ENCODE data around the gene PTK7. TPM values are rescaled to one million over a fixed set of nuclear protein-coding genes. Genes with fewer than 3 reads are reported as not detected.

PTK7 gene
- 35.0 TPM for polyA plus RNA-seq (2013)

GRCh38 chr6:43075670-43076463 is at the start of gene PTK7:
PTK7 (plus strand) TSS chr6:43076314; CDS start chr6:43076489, 175 bp downstream.
- 6% methylated on average over 36 of the region's 60 CpGs for WGBS (ENCODE audit: insufficient coverage)
- CTCF ChIA-PET, result interaction anchor here (1.1 to 2.8 kb wide), 6 partner anchors 12 to 68 kb away, joined by 3 to 15 read pairs (median 4); no protein-coding TSS in a partner anchor
- DNase-seq, result peak; percentile 59 to 82 (median 75)
- peaks cover 3 to 13% (median 11%) of the 10 kb centered on the region in 4 experiments for H3K36me3 ChIP-seq (ENCODE audit: control insufficient read depth in 4 of 4, insufficient read depth in 4 of 4, low read length in 3 of 4)
- H3K9me3 ChIP-seq (ENCODE audit: control extremely low read depth in 1 of 5, control insufficient read depth in 4 of 5, insufficient read depth in 2 of 5, low read depth in 1 of 5, low read length in 4 of 5), result no peaks in the 10 kb centered on the region
- peaks cover 0 to 25% (median 20%) of the 10 kb centered on the region in 4 experiments for H3K4me1 ChIP-seq (ENCODE audit: control extremely low read depth in 1 of 4, control insufficient read depth in 4 of 4, insufficient read depth in 4 of 4, low read length in 3 of 4)
- peak within 1 kb of the TSS; percentile 81 to 94 (median 90) for H3K4me3 ChIP-seq (ENCODE audit: control insufficient read depth in 1 of 7, extremely low read depth in 1 of 7, insufficient read depth in 4 of 7, low read depth in 2 of 7, low read length in 6 of 7)
- peak within 1 kb of the TSS in 1 of 2 experiments; percentile 71 for H3K27ac ChIP-seq (ENCODE audit: insufficient read depth in 1 of 2, low read depth in 1 of 2, low read length in 2 of 2, poor library complexity in 1 of 2, severe bottlenecking in 2 of 2)
- POLR2A ChIA-PET, result interaction anchor here (0.5 kb wide), 1 partner anchor 44 kb away, joined by 3 read pairs; no protein-coding TSS in a partner anchor
- no peaks in the 10 kb centered on the region for H3K27me3 ChIP-seq (replicated peaks in 2 of 5; ENCODE audit: control insufficient read depth in 4 of 5, insufficient read depth in 5 of 5, low read length in 4 of 5)

DNA sequence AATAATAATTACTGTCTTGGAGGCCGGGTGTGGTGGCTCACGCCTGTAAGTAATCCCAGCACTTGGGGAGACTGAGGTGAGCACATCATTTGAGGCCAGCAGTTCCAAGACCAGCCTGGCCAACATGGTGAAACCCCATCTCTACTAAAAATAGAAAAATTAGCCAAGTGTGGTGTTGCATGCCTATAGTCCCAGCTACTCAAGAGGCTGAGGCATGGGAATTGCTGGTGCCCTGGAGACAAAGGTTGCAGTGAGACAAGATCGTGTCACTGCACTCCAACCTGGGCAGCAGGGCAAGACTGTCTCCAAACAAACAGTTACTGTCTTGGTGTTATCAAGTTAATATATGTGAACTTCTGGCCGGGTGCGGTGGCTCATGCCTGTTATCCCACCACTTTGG is 49.7 kb upstream of the PTK7 start:
- no peaks in the 10 kb centered on the region for H3K9me3 ChIP-seq (ENCODE audit: control extremely low read depth in 1 of 5, control insufficient read depth in 4 of 5, insufficient read depth in 2 of 5, low read depth in 1 of 5, low read length in 4 of 5)
- ChIA-PET CTCF (interaction anchor here (0.8 to 2.7 kb wide), 2 partner anchors 9 to 11 kb away, joined by 3 to 8 read pairs; partner anchors contain the start of genes KLHDC3 and MEA1), POLR2A (no interaction called here)
- no peak overlapping the region for H3K4me3 ChIP-seq (ENCODE audit: control insufficient read depth in 1 of 7, extremely low read depth in 1 of 7, insufficient read depth in 4 of 7, low read depth in 2 of 7, low read length in 6 of 7)
- 100% methylated on average over 5 of the region's 5 CpGs for WGBS (ENCODE audit: insufficient coverage)
- H3K27ac ChIP-seq (ENCODE audit: insufficient read depth in 1 of 2, low read depth in 1 of 2, low read length in 2 of 2, poor library complexity in 1 of 2, severe bottlenecking in 2 of 2), result no peak overlapping the region
- H3K36me3 ChIP-seq (ENCODE audit: control insufficient read depth in 4 of 4, insufficient read depth in 4 of 4, low read length in 3 of 4), result peaks cover 14 to 59% (median 42%) of the 10 kb centered on the region in 4 experiments
- peaks cover 0 to 10% (median 8%) of the 10 kb centered on the region in 4 experiments for H3K4me1 ChIP-seq (ENCODE audit: control extremely low read depth in 1 of 4, control insufficient read depth in 4 of 4, insufficient read depth in 4 of 4, low read length in 3 of 4)
- DNase-seq, result no peak
- H3K27me3 ChIP-seq (replicated peaks in 2 of 5; ENCODE audit: control insufficient read depth in 4 of 5, insufficient read depth in 5 of 5, low read length in 4 of 5), result no peaks in the 10 kb centered on the region

GRCh38 chr6:43029120-43029519 is 47.0 kb upstream of the PTK7 start:
- Histone ChIP-seq H3K4me3 (ENCODE audit: control insufficient read depth in 1 of 7, extremely low read depth in 1 of 7, insufficient read depth in 4 of 7, low read depth in 2 of 7, low read length in 6 of 7) (no peak overlapping the region), H3K36me3 (ENCODE audit: control insufficient read depth in 4 of 4, insufficient read depth in 4 of 4, low read length in 3 of 4) (peaks cover 14 to 74% (median 57%) of the 10 kb centered on the region in 4 experiments), H3K9me3 (ENCODE audit: control extremely low read depth in 1 of 5, control insufficient read depth in 4 of 5, insufficient read depth in 2 of 5, low read depth in 1 of 5, low read length in 4 of 5) (no peaks in the 10 kb centered on the region), H3K27ac (ENCODE audit: insufficient read depth in 1 of 2, low read depth in 1 of 2, low read length in 2 of 2, poor library complexity in 1 of 2, severe bottlenecking in 2 of 2) (no peak overlapping the region), H3K4me1 (ENCODE audit: control extremely low read depth in 1 of 4, control insufficient read depth in 4 of 4, insufficient read depth in 4 of 4, low read length in 3 of 4) (no peaks in the 10 kb centered on the region), H3K27me3 (replicated peaks in 2 of 5; ENCODE audit: control insufficient read depth in 4 of 5, insufficient read depth in 5 of 5, low read length in 4 of 5) (no peaks in the 10 kb centered on the region)
- ChIA-PET CTCF (interaction anchor here (1.6 kb wide), 1 partner anchor 8 kb away, joined by 3 read pairs; the partner anchor contains the start of gene RRP36), POLR2A (no interaction called here)
- WGBS (ENCODE audit: insufficient coverage), result 97% methylated on average over 9 of the region's 9 CpGs
- no peak for DNase-seq

DNA sequence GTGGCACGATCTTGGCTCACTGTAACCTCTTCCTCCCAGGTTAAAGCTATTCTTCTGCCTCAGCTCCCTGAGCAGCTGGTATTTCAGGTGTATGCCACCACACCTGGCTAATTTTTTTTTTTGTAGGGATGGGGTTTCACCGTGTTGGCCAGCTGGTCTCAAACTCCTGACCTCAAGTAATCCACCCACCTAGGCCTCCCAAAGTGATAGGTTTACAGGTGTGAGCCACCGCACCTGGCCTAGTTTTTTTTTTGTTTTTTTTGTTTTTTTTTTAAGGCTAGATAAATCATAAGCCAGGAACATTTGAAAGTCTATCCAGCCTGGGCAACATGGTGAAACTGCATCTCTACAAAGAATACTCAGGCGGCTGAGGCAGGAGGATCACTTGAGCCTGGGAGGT is 43.8 kb upstream of the PTK7 start:
- Histone ChIP-seq H3K4me1 (ENCODE audit: control extremely low read depth in 1 of 4, control insufficient read depth in 4 of 4, insufficient read depth in 4 of 4, low read length in 3 of 4) (no peaks in the 10 kb centered on the region), H3K27me3 (replicated peaks in 2 of 5; ENCODE audit: control insufficient read depth in 4 of 5, insufficient read depth in 5 of 5, low read length in 4 of 5) (no peaks in the 10 kb centered on the region), H3K36me3 (ENCODE audit: control insufficient read depth in 4 of 4, insufficient read depth in 4 of 4, low read length in 3 of 4) (peaks cover 13 to 70% (median 49%) of the 10 kb centered on the region in 4 experiments), H3K9me3 (ENCODE audit: control extremely low read depth in 1 of 5, control insufficient read depth in 4 of 5, insufficient read depth in 2 of 5, low read depth in 1 of 5, low read length in 4 of 5) (no peaks in the 10 kb centered on the region), H3K4me3 (ENCODE audit: control insufficient read depth in 1 of 7, extremely low read depth in 1 of 7, insufficient read depth in 4 of 7, low read depth in 2 of 7, low read length in 6 of 7) (no peak overlapping the region), H3K27ac (ENCODE audit: insufficient read depth in 1 of 2, low read depth in 1 of 2, low read length in 2 of 2, poor library complexity in 1 of 2, severe bottlenecking in 2 of 2) (no peak overlapping the region)
- ChIA-PET POLR2A (interaction anchor here (0.6 kb wide), 2 partner anchors 43 to 138 kb away, joined by 3 read pairs; no protein-coding TSS in a partner anchor), CTCF (no interaction called here)
- no peak for DNase-seq
- WGBS (ENCODE audit: insufficient coverage), result 100% methylated on average over 3 of the region's 4 CpGs

GRCh38 chr6:43033496-43034189 is 42.5 kb upstream of the PTK7 start:
- POLR2A ChIA-PET, result no interaction called here
- CTCF ChIA-PET, result interaction anchor here (0.9 to 1.6 kb wide), 5 partner anchors 13 to 21 kb away, joined by 3 to 4 read pairs (median 3); partner anchors contain the start of gene CUL7
- Histone ChIP-seq H3K9me3 (ENCODE audit: control extremely low read depth in 1 of 5, control insufficient read depth in 4 of 5, insufficient read depth in 2 of 5, low read depth in 1 of 5, low read length in 4 of 5) (no peaks in the 10 kb centered on the region), H3K4me3 (ENCODE audit: control insufficient read depth in 1 of 7, extremely low read depth in 1 of 7, insufficient read depth in 4 of 7, low read depth in 2 of 7, low read length in 6 of 7) (no peak overlapping the region), H3K4me1 (ENCODE audit: control extremely low read depth in 1 of 4, control insufficient read depth in 4 of 4, insufficient read depth in 4 of 4, low read length in 3 of 4) (no peaks in the 10 kb centered on the region), H3K27me3 (replicated peaks in 2 of 5; ENCODE audit: control insufficient read depth in 4 of 5, insufficient read depth in 5 of 5, low read length in 4 of 5) (no peaks in the 10 kb centered on the region), H3K36me3 (ENCODE audit: control insufficient read depth in 4 of 4, insufficient read depth in 4 of 4, low read length in 3 of 4) (peaks cover 11 to 74% (median 52%) of the 10 kb centered on the region in 4 experiments), H3K27ac (ENCODE audit: insufficient read depth in 1 of 2, low read depth in 1 of 2, low read length in 2 of 2, poor library complexity in 1 of 2, severe bottlenecking in 2 of 2) (no peak overlapping the region)
- WGBS (ENCODE audit: insufficient coverage), result 100% methylated on average over 2 of the region's 2 CpGs
- DNase-seq, result no peak

DNA sequence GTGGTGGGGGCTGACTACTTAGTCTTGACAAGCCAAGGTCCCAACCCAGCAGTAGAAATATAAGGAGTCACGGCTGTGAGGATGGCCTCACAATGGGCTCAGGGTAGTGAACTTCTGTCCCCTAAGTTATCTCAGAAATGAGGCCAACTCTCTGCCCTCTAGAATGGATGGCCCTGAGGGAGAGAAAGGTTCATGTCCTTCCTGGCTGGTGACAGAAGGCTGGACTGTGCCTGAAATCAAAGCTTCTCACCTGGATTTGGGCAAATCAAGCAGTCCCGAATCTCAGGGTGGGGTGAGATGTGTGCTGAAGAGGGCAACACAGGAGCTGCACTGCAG is 42.0 kb upstream of the PTK7 start:
- H3K27me3 ChIP-seq (replicated peaks in 2 of 5; ENCODE audit: control insufficient read depth in 4 of 5, insufficient read depth in 5 of 5, low read length in 4 of 5), result no peaks in the 10 kb centered on the region
- no peak overlapping the region for H3K4me3 ChIP-seq (ENCODE audit: control insufficient read depth in 1 of 7, extremely low read depth in 1 of 7, insufficient read depth in 4 of 7, low read depth in 2 of 7, low read length in 6 of 7)
- H3K36me3 ChIP-seq (ENCODE audit: control insufficient read depth in 4 of 4, insufficient read depth in 4 of 4, low read length in 3 of 4), result peaks cover 7 to 74% (median 51%) of the 10 kb centered on the region in 4 experiments
- no peaks in the 10 kb centered on the region for H3K9me3 ChIP-seq (ENCODE audit: control extremely low read depth in 1 of 5, control insufficient read depth in 4 of 5, insufficient read depth in 2 of 5, low read depth in 1 of 5, low read length in 4 of 5)
- CTCF ChIA-PET, result interaction anchor here (0.9 to 1.6 kb wide), 4 partner anchors 12 to 22 kb away, joined by 3 to 4 read pairs (median 3); partner anchors contain the start of gene CUL7
- no peak overlapping the region for H3K27ac ChIP-seq (ENCODE audit: insufficient read depth in 1 of 2, low read depth in 1 of 2, low read length in 2 of 2, poor library complexity in 1 of 2, severe bottlenecking in 2 of 2)
- DNase-seq, result no peak
- 92% methylated on average over 2 of the region's 2 CpGs for WGBS (ENCODE audit: insufficient coverage)
- peaks cover 0 to 2% (median 0%) of the 10 kb centered on the region in 4 experiments for H3K4me1 ChIP-seq (ENCODE audit: control extremely low read depth in 1 of 4, control insufficient read depth in 4 of 4, insufficient read depth in 4 of 4, low read length in 3 of 4)
- POLR2A ChIA-PET, result no interaction called here

All from common myeloid progenitor, CD34-positive (primary cell).